GDM1 (cell line): ENCODE results near the gene MAP1LC3B2.
"Not testable (repeated sequence)": the region's sequence is repeated elsewhere in the genome, so short reads cannot be mapped to it uniquely, and the experiment has no call there.

Experiments
- DNase-seq: peaks from one replicate; lab custom pipeline; 2025; lab: John Stamatoyannopoulos, UW

The MAP1LC3B2 gene

GRCh38 chr12:116561181-116561821 is 2.1 kb downstream of the MAP1LC3B2 start:
- no peak for DNase-seq

GRCh38 chr12:116562090-116562489 is 2.9 kb downstream of the MAP1LC3B2 start:
- DNase-seq, result no peak

DNA sequence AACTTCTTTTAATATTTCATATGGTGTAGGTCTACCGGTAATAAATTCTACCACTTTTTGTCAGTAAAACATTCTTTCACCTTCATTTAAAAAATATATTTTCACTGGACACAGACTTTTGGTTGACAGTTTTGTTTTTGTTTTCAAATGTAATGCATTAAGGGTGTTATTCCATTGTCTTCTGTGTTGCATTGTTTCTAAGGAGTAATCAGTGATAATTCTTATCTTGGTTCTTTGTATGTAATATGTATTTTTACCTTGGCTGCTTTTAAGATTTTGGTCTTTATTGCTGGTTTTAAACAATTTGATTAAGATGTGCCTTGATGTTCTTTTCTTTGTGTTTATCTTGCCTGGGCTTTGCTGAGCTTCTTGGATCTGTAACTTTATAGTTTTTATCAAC is 4.1 kb downstream of the MAP1LC3B2 start:
- no peak for DNase-seq

DNA sequence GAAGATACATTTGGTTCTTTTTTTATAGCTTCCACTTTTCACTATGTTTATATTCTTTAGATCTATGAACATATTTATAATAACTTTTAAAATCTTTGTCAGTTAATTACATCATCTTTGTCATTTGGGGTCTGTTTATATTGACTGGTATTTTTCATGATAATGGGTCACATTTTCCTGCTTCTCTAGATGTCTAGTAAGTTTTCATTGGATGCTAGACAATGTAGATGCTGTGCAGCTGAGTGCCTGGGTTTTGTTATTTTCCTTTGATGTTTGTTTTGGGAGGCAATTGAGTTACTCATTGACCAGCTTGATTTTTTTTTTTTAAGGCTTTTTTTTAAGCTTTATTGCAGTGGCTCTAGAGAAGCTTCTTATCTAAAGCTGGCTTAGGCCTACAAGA is 4.9 kb downstream of the MAP1LC3B2 start:
- DNase-seq, result no peak

- DNase-seq, result not testable (repeated sequence)
Observed at GRCh38 chr12:116565221-116565620, 6.0 kb downstream of the MAP1LC3B2 start.

GRCh38 chr12:116565963-116566362 is 6.8 kb downstream of the MAP1LC3B2 start:
- no peak for DNase-seq

- DNase-seq, result no peak
Observed at GRCh38 chr12:116568203-116568602, 9.0 kb downstream of the MAP1LC3B2 start.

DNA sequence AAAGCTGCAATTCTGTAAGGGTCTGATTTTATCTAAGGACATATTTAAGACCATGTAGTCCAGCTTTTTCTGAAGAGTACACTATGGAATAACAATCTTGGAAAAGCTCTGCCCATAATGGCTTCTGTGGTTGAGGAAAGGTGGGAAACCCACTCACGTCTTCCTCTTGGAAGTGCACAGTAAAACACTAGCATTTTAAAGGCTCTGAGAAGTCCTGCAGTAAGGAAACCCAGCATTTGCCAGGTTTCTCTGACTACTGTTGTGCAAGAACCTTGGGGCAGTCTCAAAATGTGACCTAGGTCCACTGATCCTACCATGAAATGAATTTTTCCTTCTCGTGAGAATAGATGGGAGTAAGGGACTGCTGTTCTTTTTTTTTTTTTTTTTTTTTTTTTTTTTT is 11.9 kb downstream of the MAP1LC3B2 start:
- no peak for DNase-seq

DNA sequence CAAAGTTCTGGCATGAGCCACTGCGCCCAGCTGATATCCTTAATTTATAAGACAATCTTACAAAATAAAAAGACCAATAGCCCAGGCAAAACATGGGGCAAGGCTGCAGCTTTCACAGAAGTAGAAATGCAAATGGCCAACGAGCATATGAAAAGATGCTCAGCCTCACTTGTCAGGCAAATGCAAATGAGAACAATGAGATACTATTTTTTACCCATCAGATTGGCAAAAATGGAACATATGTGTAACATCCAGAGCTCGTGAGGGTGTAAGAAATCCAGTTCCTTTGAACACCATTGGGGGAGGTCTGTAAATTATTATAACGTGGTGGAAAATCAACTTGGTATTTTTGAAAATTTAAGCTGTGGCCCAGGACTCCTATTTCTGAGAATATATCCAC is 14.6 kb downstream of the MAP1LC3B2 start:
- no peak for DNase-seq

- not testable (repeated sequence) for DNase-seq
Observed at GRCh38 chr12:116575754-116576153, 16.6 kb downstream of the MAP1LC3B2 start.

DNA sequence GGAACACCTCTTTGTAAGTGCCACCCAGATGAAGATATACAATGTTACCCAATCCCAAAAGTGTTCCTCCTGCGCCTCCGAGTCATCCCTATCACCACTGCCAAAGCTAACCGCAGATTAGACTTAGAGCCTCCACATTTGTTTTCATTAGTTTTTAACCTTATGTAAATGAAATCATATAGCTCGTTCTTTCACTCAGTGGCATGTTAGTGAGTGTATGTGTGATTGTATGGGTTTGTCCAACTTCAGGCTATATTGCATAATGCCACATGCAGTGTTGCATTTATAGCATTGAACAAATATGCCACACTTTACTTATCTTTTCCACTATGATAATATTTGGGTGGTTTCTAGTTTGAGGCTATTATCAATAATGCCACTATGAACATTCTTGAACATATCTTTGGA is 18.0 kb downstream of the MAP1LC3B2 start:
- no peak for DNase-seq

- DNase-seq, result no peak
Observed at GRCh38 chr12:116578051-116578450, 18.9 kb downstream of the MAP1LC3B2 start.

- DNase-seq, result no peak
Observed at GRCh38 chr12:116582610-116583009, 23.4 kb downstream of the MAP1LC3B2 start.

DNA sequence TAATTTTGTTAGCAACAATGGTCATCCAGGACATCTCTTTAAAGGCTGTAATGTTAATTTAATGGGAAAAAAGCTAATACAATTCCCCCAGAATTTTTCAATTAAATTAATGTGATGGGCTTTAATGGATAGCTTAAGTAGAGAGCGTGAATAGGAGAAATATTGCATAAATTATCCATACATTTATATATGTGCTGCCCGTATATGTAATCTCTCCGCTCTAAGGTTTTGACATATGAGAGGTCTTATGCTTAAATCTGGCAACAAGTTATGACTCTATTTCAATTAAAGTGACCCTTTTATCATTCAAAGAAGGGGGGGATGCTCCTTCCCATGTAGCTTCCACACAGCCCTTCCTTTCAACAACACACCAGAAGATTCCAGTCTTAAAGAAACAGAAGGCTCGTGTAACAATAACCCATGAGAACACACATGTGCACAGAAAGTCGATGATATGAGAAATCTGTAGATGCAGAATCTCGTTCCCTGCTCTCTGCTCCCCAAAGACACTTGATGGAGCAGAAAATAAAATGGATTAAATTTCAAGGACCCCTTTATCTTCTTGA is 24.0 kb downstream of the MAP1LC3B2 start:
- no peak for DNase-seq

DNA sequence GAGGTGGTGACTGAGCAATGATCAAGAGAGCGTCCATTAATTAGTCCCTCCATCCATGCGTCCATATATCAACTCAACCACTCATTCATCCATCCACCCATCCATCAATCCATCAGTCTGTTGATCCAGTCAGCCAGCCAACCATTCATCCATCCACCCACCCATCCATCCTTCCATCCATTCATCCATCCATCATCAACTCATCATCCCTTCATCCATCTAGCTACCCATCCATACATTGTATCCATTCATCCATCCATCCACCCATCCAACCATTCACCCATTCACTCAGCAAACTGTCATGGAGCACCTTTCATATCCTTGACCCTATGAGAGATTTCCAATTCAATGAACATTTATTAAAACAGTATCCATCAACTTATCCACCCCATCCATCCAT is 28.1 kb downstream of the MAP1LC3B2 start:
- no peak for DNase-seq

DNA sequence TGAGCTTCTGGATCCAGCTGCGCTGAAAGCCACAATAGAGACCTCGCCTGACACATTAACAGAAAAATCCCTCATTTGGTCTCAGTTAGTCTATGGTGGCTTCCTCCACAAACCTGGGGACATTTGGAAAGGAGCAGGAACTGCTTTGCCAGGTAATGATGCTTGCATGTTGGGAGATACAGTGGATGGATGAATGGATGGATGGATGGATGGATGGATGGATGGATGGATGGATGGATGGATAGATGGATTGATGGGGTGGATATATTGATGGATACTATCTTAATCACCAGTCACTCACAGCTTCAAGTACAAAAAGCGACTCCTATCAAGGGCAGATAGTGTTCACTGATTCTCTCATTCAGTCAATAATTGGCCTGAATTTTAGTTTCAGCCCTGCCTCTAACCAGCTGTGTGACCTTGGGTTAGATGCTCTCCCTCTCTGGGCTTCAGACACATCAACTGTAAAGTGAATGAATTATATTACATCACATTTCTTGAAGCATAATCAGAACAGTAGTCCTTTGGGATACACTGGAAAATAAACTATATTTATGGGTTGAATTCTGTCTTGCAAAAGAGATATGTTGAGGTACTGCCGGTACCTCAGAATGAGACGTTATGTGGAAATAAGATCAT is 29.3 kb downstream of the MAP1LC3B2 start:
- no peak for DNase-seq

GRCh38 chr12:116589581-116589980 is 30.4 kb downstream of the MAP1LC3B2 start:
- no peak for DNase-seq

DNA sequence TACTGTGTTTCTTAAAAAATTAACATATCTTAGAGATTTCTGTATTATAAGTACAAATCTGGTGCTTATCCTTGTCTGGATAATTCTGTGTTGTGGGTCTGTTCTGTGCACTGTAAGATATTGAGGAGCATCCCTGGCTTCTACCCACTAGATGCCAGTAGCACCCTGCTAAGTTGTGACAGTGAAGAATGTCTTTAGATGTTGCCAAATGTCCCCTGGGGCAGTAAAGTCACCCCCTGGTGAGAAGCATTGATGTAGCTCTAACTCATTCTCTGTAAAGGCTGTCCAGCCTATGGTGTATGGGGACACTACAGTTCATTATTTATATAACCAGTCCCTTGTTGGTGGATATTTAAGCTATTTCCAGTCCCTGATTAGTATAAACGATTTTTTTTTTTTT is 31.4 kb downstream of the MAP1LC3B2 start:
- no peak for DNase-seq

GRCh38 chr12:116591855-116592637 is 32.9 kb downstream of the MAP1LC3B2 start:
- no peak for DNase-seq

GRCh38 chr12:116592731-116593130 is 33.5 kb downstream of the MAP1LC3B2 start:
- DNase-seq, result no peak

- peak; percentile 96 for DNase-seq
Observed at GRCh38 chr12:116594325-116595038, 35.3 kb downstream of the MAP1LC3B2 start.

GRCh38 chr12:116595186-116595585 is 36.0 kb downstream of the MAP1LC3B2 start:
- DNase-seq, result no peak
